Esophagus (tissue), 2 donors: ENCODE measurements around the gene NMRK2. TPM values are rescaled to one million over a fixed set of nuclear protein-coding genes. Genes with fewer than 3 reads are reported as not detected.

Experiments used
- H3K27ac ChIP-seq, 2 donors: one replicate each; pipeline ENCODE4 v1.5.1; 2013; ENCODE audit warnings: low read depth in 2 of 2, mild to moderate bottlenecking in 2 of 2, inconsistent platforms in 1 of 2, low read length in 1 of 2, moderate library complexity in 1 of 2
- H3K27me3 ChIP-seq, 2 donors: one replicate each; pipeline ENCODE4 v1.6.1; 2013; ENCODE audit warnings: low read length in 2 of 2, control low read depth in 1 of 2, mild to moderate bottlenecking in 1 of 2; ENCODE audit not compliant: insufficient read depth in 2 of 2, control insufficient read depth in 1 of 2
- H3K36me3 ChIP-seq, 2 donors: one replicate each; pipeline ENCODE4 v1.6.1; 2013; ENCODE audit warnings: low read length in 1 of 2; ENCODE audit not compliant: control insufficient read depth in 2 of 2, insufficient read depth in 2 of 2
- H3K4me1 ChIP-seq, 2 donors: one replicate each; pipeline ENCODE4 v1.6.1; 2013; ENCODE audit warnings: low read length in 1 of 2; ENCODE audit not compliant: control insufficient read depth in 2 of 2, insufficient read depth in 2 of 2
- H3K4me3 ChIP-seq, 2 donors: one replicate each; pipeline ENCODE4 v1.5.1; 2013; ENCODE audit warnings: low read length in 2 of 2, mild to moderate bottlenecking in 2 of 2, low read depth in 1 of 2, moderate library complexity in 1 of 2
- H3K9me3 ChIP-seq, 2 donors: one replicate each; pipeline ENCODE4 v1.6.1; 2013; ENCODE audit warnings: mild to moderate bottlenecking in 2 of 2, low read depth in 1 of 2, low read length in 1 of 2, moderate library complexity in 1 of 2; ENCODE audit not compliant: control insufficient read depth in 2 of 2, insufficient read depth in 1 of 2
- WGBS, 2 donors: extraction: QIAGEN DNeasy Blood & Tissue Kit; methylation state at CpG; one replicate each; pipeline ENCODE4 v1.1.7; 2013; 5-methylcytosine and 5-hydroxymethylcytosine counted together
- polyA plus RNA-seq, 2 donors: library from polyadenylated mRNA; stranded (reverse); fragments of 200-250 nt; gene quantifications; one replicate each; pipeline ENCODE4 v1.2.3, GENCODE V29; 2013
- donor health status: healthy with polysubstance abuse.
- donor health status: Bipolar disorder and iron deficiency.

The NMRK2 gene
- polyA plus RNA-seq, 2 donors: 0.20 to 0.31 TPM

GRCh38 chr19:3984908-3985642, 52.2 kb downstream of the NMRK2 start, which contains the start of gene EEF2:
EEF2 (minus strand) TSS chr19:3985463; CDS start chr19:3985380, 83 bp downstream.
- 0 to 1% methylated on average over 78 to 80 of the region's 80 CpGs for WGBS, 2 donors
- Histone ChIP-seq H3K36me3 (peaks cover 29 to 42% of the 10 kb centered on the region in 2 donors), H3K27ac (peak within 1 kb of the TSS; percentile 96 to 97), H3K4me3 (peak within 1 kb of the TSS; percentile 97 to 99), H3K27me3 (no peaks in the 10 kb centered on the region), H3K4me1 (peaks cover 9 to 22% of the 10 kb centered on the region in 2 donors), H3K9me3 (no peaks in the 10 kb centered on the region)

- 3 to 4% methylated on average over 19 of the region's 19 CpGs for WGBS, 2 donors
- peak overlapping the region; percentile 15 to 97 for H3K4me3 ChIP-seq
- H3K4me1 ChIP-seq: peaks cover 9 to 22% of the 10 kb centered on the region in 2 donors
These were observed 52.9 kb downstream of the NMRK2 start for GRCh38 chr19:3985643-3986259.

GRCh38 chr19:3986260-3987041, 53.6 kb downstream of the NMRK2 start:
- peak overlapping the region in 1 of 2 donors; percentile 97 for H3K4me3 ChIP-seq
- 3% methylated on average over 21 of the region's 21 CpGs for WGBS, 2 donors
- H3K27ac ChIP-seq: peak overlapping the region; percentile 62 to 68
- H3K27me3 ChIP-seq: no peaks in the 10 kb centered on the region
- H3K4me1 ChIP-seq: peaks cover 9 to 22% of the 10 kb centered on the region in 2 donors
- peaks cover 17 to 28% of the 10 kb centered on the region in 2 donors for H3K36me3 ChIP-seq
- no peaks in the 10 kb centered on the region for H3K9me3 ChIP-seq

More at GRCh38 chr19:3985643-3986259, 52.9 kb downstream of the NMRK2 start:
- no peaks in the 10 kb centered on the region for H3K9me3 ChIP-seq
- peak overlapping the region; percentile 58 to 62 for H3K27ac ChIP-seq
- H3K27me3 ChIP-seq: no peaks in the 10 kb centered on the region
- H3K36me3 ChIP-seq: peaks cover 24 to 35% of the 10 kb centered on the region in 2 donors

GRCh38 chr19:3987619-3988371, 54.9 kb downstream of the NMRK2 start:
- Histone ChIP-seq H3K4me3 (no peak overlapping the region), H3K36me3 (peaks cover 5 to 15% of the 10 kb centered on the region in 2 donors), H3K27ac (no peak overlapping the region), H3K4me1 (peaks cover 8 to 14% of the 10 kb centered on the region in 2 donors), H3K27me3 (no peaks in the 10 kb centered on the region), H3K9me3 (no peaks in the 10 kb centered on the region)
- WGBS, 2 donors: 8 to 9% methylated on average over 30 of the region's 30 CpGs

- H3K27ac ChIP-seq: no peak overlapping the region
- H3K27me3 ChIP-seq: no peaks in the 10 kb centered on the region
- H3K9me3 ChIP-seq: no peaks in the 10 kb centered on the region
- 76 to 83% methylated on average over 3 of the region's 3 CpGs for WGBS, 2 donors
- no peaks in the 10 kb centered on the region for H3K36me3 ChIP-seq
- peaks cover 0 to 7% of the 10 kb centered on the region in 2 donors for H3K4me1 ChIP-seq
- no peak overlapping the region for H3K4me3 ChIP-seq
These were observed 57.9 kb downstream of the NMRK2 start for GRCh38 chr19:3990815-3991117.

Other genes starting within 250 kb of the NMRK2 start
- 10 to 100 TPM; 10.4 to 18.1 TPM for gene PIP5K1C, start 232.6 kb upstream of the NMRK2 start, polyA plus RNA-seq
- gene TJP3, start 224.7 kb upstream of the NMRK2 start, polyA plus RNA-seq: 100 to 1,000 TPM in 1 of 2 donors, 10 to 100 TPM in 1; 44.5 to 118 TPM
- 10 to 100 TPM; 12.1 to 16.3 TPM for gene APBA3, start 171.4 kb upstream of the NMRK2 start, polyA plus RNA-seq
- 10 to 100 TPM; 80.0 to 83.8 TPM for gene MRPL54, start 170.4 kb upstream of the NMRK2 start, polyA plus RNA-seq
- not detected for gene RAX2, start 160.8 kb upstream of the NMRK2 start, polyA plus RNA-seq
- 1 to 10 TPM; 2.4 to 2.6 TPM for gene MATK, start 146.7 kb upstream of the NMRK2 start, polyA plus RNA-seq
- gene ZFR2, start 64.0 kb upstream of the NMRK2 start, polyA plus RNA-seq: under 1 TPM in 1 of 2 donors, not detected in 1; 0.02 TPM
- not detected for gene ATCAY, start 52.4 kb upstream of the NMRK2 start, polyA plus RNA-seq
- gene DAPK3, start 38.0 kb downstream of the NMRK2 start, polyA plus RNA-seq: 10 to 100 TPM; 35.3 to 42.4 TPM
- gene EEF2, start 52.4 kb downstream of the NMRK2 start, polyA plus RNA-seq: 100 to 1,000 TPM; 494 to 820 TPM
- 10 to 100 TPM in 1 of 2 donors, 1 to 10 TPM in 1; 9.6 to 10.9 TPM for gene PIAS4, start 74.7 kb downstream of the NMRK2 start, polyA plus RNA-seq
- 10 to 100 TPM; 22.4 to 29.7 TPM for gene ZBTB7A, start 133.8 kb downstream of the NMRK2 start, polyA plus RNA-seq
- 100 to 1,000 TPM; 120 to 127 TPM for gene MAP2K2, start 191.1 kb downstream of the NMRK2 start, polyA plus RNA-seq
- not detected for gene CREB3L3, start 220.6 kb downstream of the NMRK2 start, polyA plus RNA-seq
- 10 to 100 TPM; 16.9 to 22.0 TPM for gene SIRT6, start 249.5 kb downstream of the NMRK2 start, polyA plus RNA-seq
- gene ANKRD24, start 249.6 kb downstream of the NMRK2 start, polyA plus RNA-seq: under 1 TPM; 0.21 to 0.59 TPM